NCI-H146 (cell line): ENCODE results near the gene EPS8L3.
"Not testable (repeated sequence)": the region's sequence is repeated elsewhere in the genome, so short reads cannot be mapped to it uniquely, and the experiment has no call there.

ENCODE experiments used
- DNase-seq: peaks from one replicate; lab custom pipeline; 2025; lab: John Stamatoyannopoulos, UW

EPS8L3 gene

DNA sequence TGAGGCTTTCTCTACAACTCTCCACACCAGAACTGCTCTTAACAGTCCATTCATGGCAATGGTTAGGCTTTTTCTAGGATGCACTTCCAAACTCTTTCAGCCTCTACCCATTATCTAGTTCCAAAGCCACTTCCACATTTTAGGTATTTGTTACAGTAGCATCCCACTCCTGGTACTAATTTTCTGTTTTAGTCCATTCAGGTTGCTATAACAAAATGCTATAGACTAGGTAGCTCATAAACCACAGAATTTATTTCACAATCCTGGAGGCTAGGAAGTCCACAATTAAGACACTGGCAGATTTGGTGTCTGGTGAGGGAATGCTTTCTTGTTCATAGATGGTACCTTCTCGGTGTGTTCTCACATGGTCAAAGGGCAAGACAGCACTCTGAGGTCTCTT lies 17.3 kb upstream of the EPS8L3 start:
- DNase-seq: no peak

- DNase-seq: no peak
Observed at GRCh38 chr1:109777980-109778625, 14.4 kb upstream of the EPS8L3 start.

- DNase-seq: no peak
Observed at GRCh38 chr1:109777436-109777835, 13.7 kb upstream of the EPS8L3 start.

DNA sequence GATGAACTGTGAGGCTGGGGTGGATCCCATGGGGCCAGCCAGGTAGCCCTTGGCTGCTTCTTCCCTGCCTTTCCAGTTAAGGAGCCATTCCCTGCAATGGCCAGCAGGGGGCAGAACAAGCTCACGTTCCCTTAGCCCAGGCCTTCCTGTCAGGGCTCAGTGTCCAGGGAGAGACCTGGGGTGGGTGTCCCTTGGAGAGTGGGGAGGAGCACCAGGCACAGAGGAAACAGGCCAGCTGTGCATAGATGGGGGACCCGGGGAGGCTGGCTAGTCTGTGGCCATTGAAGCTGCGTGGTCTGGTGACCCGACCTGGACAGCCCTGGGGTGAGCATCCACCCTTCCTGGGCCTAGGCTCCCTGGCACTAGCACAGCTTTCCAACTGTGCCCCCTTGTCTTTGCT lies 13.2 kb upstream of the EPS8L3 start:
- DNase-seq: peak; percentile 78

- no peak for DNase-seq
Observed at GRCh38 chr1:109776206-109776835, 12.6 kb upstream of the EPS8L3 start.

DNA sequence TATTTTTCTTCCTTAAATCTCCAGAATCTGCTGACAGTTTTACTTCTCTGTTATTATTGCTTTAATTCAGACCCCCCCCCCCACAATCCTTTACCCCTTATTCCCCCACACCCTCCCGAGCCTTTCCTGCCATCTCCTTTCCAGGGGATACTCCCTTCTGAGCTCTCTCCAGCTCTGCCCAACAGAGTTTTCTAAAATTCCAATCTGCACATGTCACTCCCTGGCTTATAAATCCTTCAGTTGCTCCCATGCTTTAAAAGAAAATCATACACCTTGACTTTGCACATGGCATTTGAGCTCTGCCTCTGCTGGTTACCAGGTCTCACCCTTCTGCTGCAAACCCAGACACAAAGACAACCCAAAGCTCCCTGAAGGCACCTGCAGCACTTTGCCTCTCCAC lies 11.7 kb upstream of the EPS8L3 start:
- DNase-seq: no peak

DNA sequence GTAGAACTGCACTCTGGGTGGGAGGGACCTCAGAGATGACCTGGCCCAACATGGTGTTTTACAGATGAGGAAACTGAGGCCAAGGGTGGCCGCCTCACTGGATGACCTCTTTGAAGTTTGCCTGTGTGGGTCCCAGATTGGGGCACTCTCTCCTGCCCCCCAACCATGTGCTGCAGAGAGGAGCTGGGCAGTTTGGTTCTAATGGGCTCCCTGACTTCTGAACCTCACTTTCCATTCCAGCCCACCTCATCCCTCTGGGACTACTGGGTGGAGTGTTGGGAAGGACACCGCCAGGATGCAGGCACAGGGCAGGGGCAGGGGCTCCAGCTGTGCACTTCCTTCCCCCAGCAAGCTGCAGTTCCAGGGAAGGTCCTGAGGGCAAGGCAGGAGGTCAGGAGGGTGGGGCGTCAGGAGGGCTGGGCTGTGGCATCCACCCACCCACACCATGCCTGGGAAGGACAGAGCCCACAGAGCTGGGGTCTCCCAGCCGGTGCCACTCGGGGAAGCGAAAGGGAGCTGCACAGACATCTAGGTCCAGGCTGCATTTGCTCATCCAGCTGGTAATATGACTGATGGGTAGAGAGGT lies 10.3 kb upstream of the EPS8L3 start:
- no peak for DNase-seq

DNA sequence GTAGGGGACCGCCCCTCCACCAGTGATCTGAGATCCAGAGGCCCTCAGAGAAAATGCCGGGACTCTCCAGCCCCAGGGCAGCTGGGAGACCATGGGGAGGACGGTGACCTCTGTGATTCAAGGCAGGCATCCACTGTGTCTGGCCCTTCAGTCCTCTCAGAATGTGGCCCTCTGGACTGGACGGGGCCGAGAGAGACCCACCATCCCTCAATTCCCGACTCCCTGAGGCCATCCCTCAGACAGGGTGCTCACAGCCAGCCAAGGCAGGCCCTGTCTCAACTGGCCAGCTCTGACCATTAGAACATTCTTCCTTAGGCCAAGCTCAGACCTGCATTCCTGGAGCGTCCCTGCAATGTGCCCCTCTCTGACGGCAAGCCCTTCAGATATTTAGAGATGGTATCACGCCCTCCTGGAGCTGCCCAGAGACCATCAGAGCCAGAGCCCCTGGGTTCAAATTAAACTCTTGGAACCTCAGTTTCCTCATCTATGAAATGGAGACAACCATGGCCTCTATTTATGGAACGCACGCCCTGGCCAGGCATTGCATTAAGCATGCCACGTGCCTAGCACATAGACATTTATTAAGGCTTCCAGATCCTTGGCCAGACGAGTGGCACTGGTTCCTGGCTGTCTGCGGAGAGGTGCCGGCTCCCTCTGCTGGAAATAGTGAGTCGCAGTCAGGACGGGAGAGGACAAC lies 9.6 kb upstream of the EPS8L3 start:
- DNase-seq: peak; percentile 84

DNA sequence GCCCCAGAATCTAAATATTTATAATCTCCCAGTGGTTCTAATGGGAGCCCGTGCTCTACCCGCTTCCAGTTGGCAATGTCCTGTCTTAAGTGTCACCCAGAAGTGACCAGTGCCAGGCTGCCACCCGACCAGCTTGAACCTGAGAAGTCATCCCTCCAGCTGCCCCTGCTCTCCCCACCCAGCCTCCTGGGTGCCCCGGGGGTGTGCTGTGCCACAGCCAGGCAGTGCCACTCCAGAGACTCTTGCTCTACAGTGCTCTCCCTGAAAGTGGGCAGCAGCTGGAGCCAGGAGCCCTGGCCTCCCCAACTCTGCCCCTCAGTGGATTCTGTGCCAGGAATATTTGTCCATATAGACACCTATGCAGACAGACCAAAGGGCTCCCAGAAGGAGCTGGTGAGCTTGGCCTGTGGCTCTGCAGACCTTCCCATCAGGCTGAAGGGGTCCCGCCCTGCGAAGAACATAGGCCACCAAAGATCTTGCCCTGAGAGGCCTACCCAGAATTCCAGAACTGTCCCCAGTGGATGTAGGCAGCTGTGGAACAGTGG lies 9.0 kb upstream of the EPS8L3 start:
- DNase-seq: no peak

GRCh38 chr1:109771712-109772657 lies 8.3 kb upstream of the EPS8L3 start:
- DNase-seq: no peak

DNA sequence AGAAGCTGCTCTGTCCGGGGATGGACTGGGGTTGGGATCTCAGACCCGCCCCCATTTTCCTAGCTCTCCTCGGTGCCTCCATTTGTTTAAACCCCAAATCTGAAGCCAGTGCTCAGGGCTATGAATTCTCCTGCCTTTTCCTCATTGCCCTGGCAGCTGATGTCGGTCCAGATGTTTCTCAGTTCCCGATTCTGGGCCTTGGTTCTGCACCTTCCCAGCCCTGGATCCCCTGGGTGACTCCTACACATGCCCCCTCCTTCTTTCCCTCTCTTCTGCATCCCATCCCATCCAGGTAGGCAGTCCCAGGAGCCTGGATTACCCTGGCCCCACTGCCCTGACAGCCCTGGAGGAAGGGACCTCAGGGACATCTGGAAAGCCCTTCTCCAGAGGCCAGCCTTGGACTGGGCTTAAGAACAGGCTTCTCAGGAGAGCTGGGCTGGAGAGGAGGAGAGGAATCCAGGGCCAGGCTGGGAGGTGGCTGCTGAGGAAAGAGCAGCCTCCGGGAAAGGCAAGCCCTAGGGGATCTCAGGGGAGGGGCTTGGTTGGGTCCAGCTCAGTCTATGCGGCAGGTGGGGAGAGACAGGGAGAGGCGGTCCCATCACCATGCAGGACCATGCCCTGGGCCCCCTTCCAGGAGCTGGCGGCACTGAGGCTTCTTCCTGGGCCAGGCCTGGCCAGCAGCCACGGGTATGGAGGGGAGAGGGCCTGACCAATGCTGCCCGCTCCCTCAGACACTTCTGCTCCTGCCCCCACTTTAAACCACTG lies 6.8 kb upstream of the EPS8L3 start:
- DNase-seq: no peak

GRCh38 chr1:109769330-109770078 lies 5.8 kb upstream of the EPS8L3 start:
- no peak for DNase-seq

DNA sequence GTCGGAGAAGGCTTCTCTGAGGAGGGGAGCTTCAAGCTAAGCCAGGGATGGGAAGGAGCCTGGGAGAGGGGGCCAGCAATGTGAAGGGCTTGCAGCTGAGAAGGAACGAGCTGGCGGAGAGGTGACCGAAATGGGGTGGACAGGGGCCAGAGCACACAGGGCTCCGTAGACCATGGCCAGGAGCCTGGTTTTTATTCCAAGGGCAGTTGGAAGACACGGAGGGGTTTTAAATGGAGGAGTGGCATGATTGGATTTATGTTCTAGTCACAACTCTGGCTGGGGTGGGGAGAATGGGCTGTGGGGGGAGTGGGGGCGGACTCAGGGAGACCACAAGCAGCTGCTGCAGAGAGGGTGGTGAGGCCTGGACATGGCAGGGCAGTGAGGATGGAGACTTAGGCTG lies 5.1 kb upstream of the EPS8L3 start:
- no peak for DNase-seq

DNA sequence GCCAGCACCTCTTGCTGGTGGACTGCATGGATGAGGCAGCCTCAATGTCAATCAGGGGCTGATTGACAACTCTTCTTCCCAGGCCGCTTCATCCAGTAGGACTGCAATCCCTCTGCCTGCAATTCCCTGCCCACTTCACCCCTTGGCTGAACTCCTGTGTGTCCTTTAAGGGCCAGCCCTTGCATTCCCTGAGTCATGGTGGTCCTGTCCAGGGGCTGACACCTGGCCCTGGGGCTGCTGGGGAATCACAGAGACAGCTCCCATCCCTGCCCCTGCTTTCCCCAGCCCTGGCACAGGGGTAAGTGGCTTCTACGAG lies 4.6 kb upstream of the EPS8L3 start:
- no peak for DNase-seq

DNA sequence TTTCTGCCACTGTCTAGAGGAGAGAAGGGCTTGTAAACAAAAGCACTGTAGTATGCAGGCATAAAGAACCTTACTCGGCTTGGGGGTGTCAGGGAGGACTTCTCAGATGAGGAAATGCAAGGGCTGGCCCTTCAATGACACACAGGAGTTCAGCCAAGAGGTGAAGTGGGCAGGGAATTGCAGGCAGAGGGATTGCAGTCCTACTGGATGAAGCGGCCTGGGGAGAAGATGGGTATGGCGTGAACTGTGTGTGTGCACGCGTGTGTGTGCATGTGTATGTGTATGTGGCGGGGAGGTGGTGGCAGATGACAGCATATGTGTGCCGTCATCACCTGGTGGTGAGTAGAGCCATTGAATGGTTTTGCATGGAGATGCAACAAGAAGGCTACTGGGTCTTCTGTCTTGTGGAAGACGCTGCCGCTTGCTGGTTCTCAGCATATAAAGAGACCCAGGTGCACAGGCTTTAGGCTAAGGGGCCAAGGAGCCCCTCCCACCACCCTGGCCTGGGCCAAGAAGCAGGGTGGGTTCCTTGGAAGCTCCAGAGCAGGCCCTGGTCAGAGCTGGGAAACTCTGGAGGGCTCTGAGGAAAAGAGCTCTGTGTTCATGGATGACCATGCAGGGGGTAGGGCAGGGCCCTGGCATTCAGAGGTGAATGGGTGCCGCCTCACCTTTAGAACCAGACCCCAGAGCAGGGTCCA lies 4.1 kb upstream of the EPS8L3 start:
- no peak for DNase-seq

DNA sequence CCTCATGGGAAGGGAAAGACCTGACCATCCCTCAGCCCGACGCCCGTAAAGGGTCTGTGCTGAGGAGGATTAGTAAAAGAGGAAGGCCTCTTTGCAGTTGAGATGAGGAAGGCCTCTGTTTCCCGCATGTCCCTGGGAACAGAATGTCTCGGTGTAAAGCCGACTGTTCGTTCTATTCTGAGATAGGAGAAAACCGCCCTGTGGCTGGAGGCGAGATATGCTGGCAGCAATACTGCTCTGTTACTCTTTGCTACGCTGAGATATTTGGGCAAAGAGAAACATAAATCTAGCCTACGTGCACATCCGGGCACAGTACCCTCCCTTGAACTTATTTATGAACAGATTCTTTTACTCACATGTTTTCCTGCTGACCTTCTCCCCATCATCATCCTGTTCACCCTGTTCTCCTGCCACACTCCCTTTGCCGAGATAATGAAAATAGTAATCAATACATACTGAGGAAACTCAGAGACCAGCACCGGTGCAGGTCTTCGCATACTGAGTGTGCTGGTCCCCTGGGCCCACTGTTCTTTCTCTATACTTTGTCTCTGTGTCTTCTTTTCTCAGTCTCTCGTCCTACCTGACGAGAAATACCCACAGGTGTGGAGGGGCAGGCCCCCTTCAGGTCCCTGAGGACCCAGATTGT lies 3.4 kb upstream of the EPS8L3 start:
- DNase-seq: not testable (repeated sequence)

DNA sequence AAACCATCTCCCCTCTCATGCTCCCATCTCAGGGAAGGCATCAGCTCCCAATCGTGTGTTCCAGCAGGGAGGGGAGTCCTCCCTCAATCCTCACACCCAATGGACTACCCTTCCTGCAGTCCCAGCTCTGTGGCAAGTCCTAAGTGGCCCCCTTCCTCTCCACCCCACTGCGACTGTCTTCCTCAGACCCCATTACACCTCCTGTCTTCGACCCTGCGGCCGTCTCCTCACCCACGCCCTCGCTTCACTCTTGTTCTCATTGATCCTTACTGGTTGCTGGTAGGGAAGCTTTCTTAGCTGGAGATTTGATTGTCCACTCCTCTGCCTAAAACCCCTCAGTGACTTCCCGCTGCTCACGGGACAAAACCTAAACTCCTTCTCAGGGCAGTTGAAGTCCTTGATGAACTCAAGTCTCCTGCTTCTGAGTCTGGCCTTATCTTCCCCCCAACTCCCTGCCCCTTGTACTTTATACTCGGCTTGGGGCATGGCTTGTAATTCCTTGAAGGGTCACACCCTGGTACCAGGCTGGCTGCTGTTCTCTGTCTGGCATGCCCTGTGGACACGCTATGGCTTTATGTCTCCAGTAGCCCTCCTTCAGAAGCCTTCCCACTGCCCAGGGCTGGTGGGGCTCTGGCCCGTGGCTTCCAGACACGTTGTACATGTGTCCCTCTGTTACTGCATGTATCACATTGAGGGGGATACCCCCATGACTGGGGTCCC lies 2.3 kb upstream of the EPS8L3 start:
- DNase-seq: no peak

- DNase-seq: no peak
Observed at GRCh38 chr1:109765483-109765815, 1.7 kb upstream of the EPS8L3 start.
